Transverse colon (tissue), 4 donors: ENCODE data around the gene CLDN17. TPM values are rescaled to one million over a fixed set of nuclear protein-coding genes. Genes with fewer than 3 reads are reported as not detected.

Experiments
- DNase-seq: peaks from one replicate; pipeline ENCODE4 v3.0.0-alpha.2; 2019
- H3K27ac ChIP-seq, 4 donors: fragments of 200-600 bp; sonication (generic); 2 replicates each; pipeline ENCODE4 v1.5.1; 2016 to 2018; ENCODE audit warnings: inconsistent platforms in 4 of 4
- H3K27me3 ChIP-seq: fragments of 200-600 bp; sonication (generic); 2 replicates; pipeline ENCODE4 v1.5.1; 2017; ENCODE audit warnings: inconsistent platforms
- H3K36me3 ChIP-seq, 4 donors: fragments of 200-600 bp; sonication (generic); 2 replicates each; pipeline ENCODE4 v1.5.1; 2017 to 2019; ENCODE audit warnings: inconsistent platforms in 4 of 4
- H3K4me1 ChIP-seq, 4 donors: fragments of 200-600 bp; sonication (generic); 2 replicates each; pipeline ENCODE4 v1.5.1; 2017 to 2020; ENCODE audit warnings: inconsistent platforms in 4 of 4
- H3K4me3 ChIP-seq, 4 donors: fragments of 200-600 bp; sonication (generic); 1 replicate in 1 of 4; 2 replicates in 3 of 4; pipeline versions ENCODE4 v1.5.1 to v1.6.1; 2017 to 2019; ENCODE audit warnings: inconsistent platforms in 4 of 4
- H3K9me3 ChIP-seq, 2 donors: fragments of 200-600 bp; sonication (generic); 2 replicates each; pipeline ENCODE4 v1.5.1; 2017 to 2019; ENCODE audit warnings: inconsistent platforms in 2 of 2
- EP300 ChIP-seq: sonication (generic); formaldehyde crosslinking; IDR thresholded peaks from one replicate; pipeline ENCODE4 v1.6.1; 2017; ENCODE audit warnings: antibody characterized with exemption, low read depth
- POLR2A ChIP-seq: fragments of 450-650 bp; IDR thresholded peaks from one replicate; pipeline ENCODE4 v1.6.1; 2016; ENCODE audit warnings: antibody characterized with exemption, mild to moderate bottlenecking, moderate library complexity
- POLR2AphosphoS5 ChIP-seq, 3 donors: sonication (generic); formaldehyde crosslinking; IDR thresholded peaks; one replicate each; pipeline ENCODE4 v1.6.1; 2016; ENCODE audit warnings: antibody characterized with exemption in 3 of 3
- WGBS, 2 donors: methylation state at CpG; one replicate each; pipeline ENCODE4 v1.1.5; 2018; ENCODE audit warnings: low coverage in 1 of 2; 5-methylcytosine and 5-hydroxymethylcytosine counted together
- in situ Hi-C, 4 donors: fragments of 200-750 bp; cut with MboI; loops; one replicate each; pipeline versions ENCODE4 v1.15.0 to v1.15.1; 2017; ENCODE audit warnings: low sequenced_read_pairs in 3 of 4, low pct_ligation_motif_present in 1 of 4, low pct_unique_long_range_greater_than_20kb in 1 of 4
- intact Hi-C: fragments of 100-400 bp; cut with DNase I; formaldehyde crosslinking; loops from one replicate; pipeline ENCODE4 v1.15.1; 2023; ENCODE audit warnings: low total_unique reads
- total RNA-seq, 4 donors: library from RNA; depleted of rRNA; stranded (reverse); fragments of >200 nt; gene quantifications; one replicate each; pipeline ENCODE4 v1.1.0, GENCODE V29; 2016
- TF ChIP-seq, protein P1 (sequence below), 5 experiments: fragments of 200-600 bp in 3 of 5; fragments of 450-650 bp in 2 of 5; sonication (generic) in 3 of 5; IDR thresholded peaks; 1 replicate in 2 of 5; 2 replicates in 3 of 5; pipeline ENCODE4 v1.5.1; 2016 to 2017; ENCODE audit warnings: antibody characterized with exemption in 5 of 5, inconsistent platforms in 3 of 5, mild to moderate bottlenecking in 2 of 5, moderate library complexity in 1 of 5

Gene CLDN17, protein sequence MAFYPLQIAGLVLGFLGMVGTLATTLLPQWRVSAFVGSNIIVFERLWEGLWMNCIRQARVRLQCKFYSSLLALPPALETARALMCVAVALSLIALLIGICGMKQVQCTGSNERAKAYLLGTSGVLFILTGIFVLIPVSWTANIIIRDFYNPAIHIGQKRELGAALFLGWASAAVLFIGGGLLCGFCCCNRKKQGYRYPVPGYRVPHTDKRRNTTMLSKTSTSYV
- total RNA-seq: 1 to 10 TPM in 1 of 4 donors, not detected in 3; 3.0 TPM

DNA sequence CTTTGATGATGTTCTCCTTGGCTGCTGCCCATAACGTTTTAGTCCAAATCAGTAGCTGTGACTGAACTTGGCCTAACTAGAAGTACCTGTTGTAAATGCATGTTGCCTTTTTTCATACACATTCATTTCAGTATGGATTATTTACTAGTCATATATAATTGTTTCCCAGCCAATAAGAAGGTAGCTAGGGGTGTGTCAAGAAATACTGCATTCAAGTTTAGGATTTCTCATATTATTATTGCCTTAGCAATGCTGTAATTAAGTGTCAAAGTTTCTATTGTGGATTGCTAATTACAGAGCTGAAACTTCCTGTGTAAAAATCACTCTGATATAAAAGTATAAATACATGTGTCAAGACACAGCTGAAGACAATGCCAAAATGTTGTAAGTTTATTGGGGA lies at the start of gene CLDN17:
Gene CLDN17, minus strand, starts transcription at position 101 of the 400 bp plus-strand sequence. CDS start 188 bp downstream, outside the sequence.
- in situ Hi-C loops: no loop called here
- H3K4me1 ChIP-seq: no peaks in the 10 kb centered on the region

DNA sequence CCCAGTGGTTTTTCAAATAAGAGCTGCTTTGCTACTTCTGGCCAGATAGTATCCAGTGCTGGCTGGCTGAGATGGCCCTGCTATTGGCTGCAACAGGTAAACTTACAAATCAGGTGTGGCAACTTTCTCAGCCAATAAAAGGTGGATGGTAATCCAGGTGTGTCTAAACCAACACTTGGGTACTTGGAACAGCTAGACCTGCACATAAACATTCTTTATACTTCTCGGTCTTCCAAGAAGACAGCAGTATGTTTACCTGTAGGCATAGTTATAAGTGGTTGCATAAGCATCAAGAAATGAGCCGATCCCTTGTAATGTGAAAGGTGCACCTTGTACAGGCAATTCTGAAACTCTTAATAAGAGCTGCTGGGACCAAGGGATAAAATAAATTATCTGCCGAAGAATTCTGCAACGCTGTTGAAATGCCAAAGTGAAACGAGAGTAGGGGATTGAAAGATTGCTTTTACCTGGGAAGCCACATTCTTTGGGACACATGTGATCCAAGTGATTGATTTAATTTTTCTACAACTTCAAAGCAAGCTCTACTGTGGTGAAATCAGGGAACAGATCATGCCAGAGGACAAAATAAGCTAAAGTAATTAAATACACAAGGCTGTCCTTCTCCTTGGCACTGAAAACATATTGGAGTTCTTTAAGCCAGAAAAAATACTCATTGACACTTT lies 49.6 kb upstream of the CLDN17 start, which contains the start of gene CLDN8:
Gene CLDN8, minus strand, starts transcription at position 57 of the 683 bp plus-strand sequence. CDS start 172 bp downstream, outside the sequence.
- DNase-seq: peak; percentile 65

More for the DNA sequence above, at the start of gene CLDN17:
- Histone ChIP-seq H3K9me3 (no peaks in the 10 kb centered on the region), H3K36me3 (no peaks in the 10 kb centered on the region), H3K4me3 (no peak within 1 kb of the TSS), H3K27me3 (no peaks in the 10 kb centered on the region), H3K27ac (no peak within 1 kb of the TSS)
- 50 to 71% methylated on average over 1 of the region's 1 CpG for WGBS, 2 donors
- no peak for TF ChIP-seq POLR2AphosphoS5 (IDR thresholded peaks at IDR 0.05)
- intact Hi-C loops: no loop called here
- no peak for DNase-seq

DNA sequence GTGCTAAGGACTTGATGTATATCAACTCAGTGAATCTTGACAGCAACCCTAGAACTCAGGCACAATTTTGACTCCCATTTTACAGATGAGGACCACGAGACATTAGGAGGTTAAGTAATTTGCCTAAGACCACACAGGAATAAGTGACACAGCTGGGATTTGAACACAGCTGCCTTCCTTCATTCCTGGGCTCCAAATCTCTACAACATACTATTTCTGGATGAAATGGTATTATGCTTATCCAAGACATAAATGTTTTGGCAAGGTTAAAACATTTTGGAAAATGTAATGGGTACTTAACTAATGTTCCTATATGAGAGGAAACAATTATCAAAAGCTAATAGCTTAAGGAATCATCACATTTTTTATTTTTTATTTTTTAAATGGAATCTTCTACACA lies 44.5 kb upstream of the CLDN17 start:
- Histone ChIP-seq H3K27ac (no peak overlapping the region), H3K36me3 (no peaks in the 10 kb centered on the region), H3K27me3 (no peaks in the 10 kb centered on the region), H3K4me1 (no peaks in the 10 kb centered on the region), H3K4me3 (no peak overlapping the region), H3K9me3 (no peaks in the 10 kb centered on the region)
- DNase-seq: no peak
- WGBS, 2 donors: 38 to 80% methylated on average over 1 of the region's 1 CpG
- intact Hi-C loops: no loop called here
- TF ChIP-seq, protein P1, sequence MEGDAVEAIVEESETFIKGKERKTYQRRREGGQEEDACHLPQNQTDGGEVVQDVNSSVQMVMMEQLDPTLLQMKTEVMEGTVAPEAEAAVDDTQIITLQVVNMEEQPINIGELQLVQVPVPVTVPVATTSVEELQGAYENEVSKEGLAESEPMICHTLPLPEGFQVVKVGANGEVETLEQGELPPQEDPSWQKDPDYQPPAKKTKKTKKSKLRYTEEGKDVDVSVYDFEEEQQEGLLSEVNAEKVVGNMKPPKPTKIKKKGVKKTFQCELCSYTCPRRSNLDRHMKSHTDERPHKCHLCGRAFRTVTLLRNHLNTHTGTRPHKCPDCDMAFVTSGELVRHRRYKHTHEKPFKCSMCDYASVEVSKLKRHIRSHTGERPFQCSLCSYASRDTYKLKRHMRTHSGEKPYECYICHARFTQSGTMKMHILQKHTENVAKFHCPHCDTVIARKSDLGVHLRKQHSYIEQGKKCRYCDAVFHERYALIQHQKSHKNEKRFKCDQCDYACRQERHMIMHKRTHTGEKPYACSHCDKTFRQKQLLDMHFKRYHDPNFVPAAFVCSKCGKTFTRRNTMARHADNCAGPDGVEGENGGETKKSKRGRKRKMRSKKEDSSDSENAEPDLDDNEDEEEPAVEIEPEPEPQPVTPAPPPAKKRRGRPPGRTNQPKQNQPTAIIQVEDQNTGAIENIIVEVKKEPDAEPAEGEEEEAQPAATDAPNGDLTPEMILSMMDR (IDR thresholded peaks at IDR 0.05): no peak
- TF ChIP-seq POLR2A (no peak), EP300 (no peak), POLR2AphosphoS5 (IDR thresholded peaks at IDR 0.05) (no peak)
- in situ Hi-C loops: no loop called here

More for the DNA sequence above, 49.6 kb upstream of the CLDN17 start, which contains the start of gene CLDN8:
- Histone ChIP-seq H3K27ac (peak within 1 kb of the TSS; percentile 50 to 64 (median 56)), H3K4me1 (peaks cover 0 to 6% (median 0%) of the 10 kb centered on the region in 4 donors), H3K4me3 (peak within 1 kb of the TSS in 2 of 4 donors; percentile 0 to 38), H3K27me3 (no peaks in the 10 kb centered on the region), H3K9me3 (no peaks in the 10 kb centered on the region), H3K36me3 (no peaks in the 10 kb centered on the region)
- WGBS, 2 donors: 49 to 56% methylated on average over 5 of the region's 5 CpGs
- in situ Hi-C loops: no loop called here
- TF ChIP-seq POLR2A (peak; percentile 41), EP300 (no peak), POLR2AphosphoS5 (IDR thresholded peaks at IDR 0.05) (peak in 1 of 3 donors; percentile 69)
- TF ChIP-seq, protein P1 (IDR thresholded peaks at IDR 0.05): no peak
- intact Hi-C loops: no loop called here

DNA sequence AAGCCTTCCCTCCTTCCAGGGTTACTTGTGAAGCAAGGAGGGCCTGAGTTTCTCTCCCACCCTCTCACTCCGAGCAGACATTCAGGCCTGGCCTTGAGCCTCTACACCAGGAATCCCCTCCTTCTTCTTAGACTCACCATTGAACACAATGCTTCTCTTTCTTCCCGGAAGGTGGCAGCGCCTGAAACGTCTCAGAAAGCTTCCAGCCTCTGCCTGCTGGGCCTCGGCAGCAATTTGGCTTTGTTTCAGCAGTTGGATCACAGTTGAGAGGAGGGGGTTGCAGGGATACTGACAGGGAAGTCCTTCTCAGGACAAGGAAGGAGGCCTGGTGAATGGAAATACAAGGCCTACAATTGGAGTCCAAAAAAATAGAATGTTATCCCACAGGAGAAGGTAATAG lies 43.0 kb upstream of the CLDN17 start:
- no peak for DNase-seq
- TF ChIP-seq EP300: no peak
- TF ChIP-seq POLR2A: no peak
- no peak for TF ChIP-seq POLR2AphosphoS5 (IDR thresholded peaks at IDR 0.05)
- TF ChIP-seq, protein P1 (IDR thresholded peaks at IDR 0.05): no peak
- intact Hi-C loops: no loop called here
- WGBS, 2 donors: 71% methylated on average over 5 of the region's 5 CpGs; no CpG with 5 or more reads in 1 of the 2 donors
- no peaks in the 10 kb centered on the region for H3K27me3 ChIP-seq
- H3K4me1 ChIP-seq: no peaks in the 10 kb centered on the region
- H3K9me3 ChIP-seq: no peaks in the 10 kb centered on the region
- H3K27ac ChIP-seq: no peak overlapping the region
- H3K4me3 ChIP-seq: no peak overlapping the region
- H3K36me3 ChIP-seq: no peaks in the 10 kb centered on the region
- in situ Hi-C loops: no loop called here
